Adrenal gland (tissue), 5 donors: Measurements from ENCODE around the gene MARCHF9.

Source experiments
- POLR2A ChIP-seq, 2 donors: fragments of 450-650 bp; IDR thresholded peaks; one replicate each; pipeline ENCODE4 v1.6.1; 2017; ENCODE audit warnings: antibody characterized with exemption in 2 of 2, mild to moderate bottlenecking in 2 of 2, moderate library complexity in 1 of 2
- TF ChIP-seq, protein P1 (sequence below), 6 experiments: fragments of 450-650 bp in 4 of 6; fragments of 200-600 bp in 2 of 6; sonication (generic) in 1 of 6; IDR thresholded peaks; 1 replicate in 5 of 6; 2 replicates in 1 of 6; pipeline versions ENCODE4 v1.5.1 to v1.8.0; 2016 to 2021; ENCODE audit warnings: antibody characterized with exemption in 6 of 6, mild to moderate bottlenecking in 2 of 6, moderate library complexity in 1 of 6
- donor health status: DM: no; HTN: no; CAD: no.

DNA sequence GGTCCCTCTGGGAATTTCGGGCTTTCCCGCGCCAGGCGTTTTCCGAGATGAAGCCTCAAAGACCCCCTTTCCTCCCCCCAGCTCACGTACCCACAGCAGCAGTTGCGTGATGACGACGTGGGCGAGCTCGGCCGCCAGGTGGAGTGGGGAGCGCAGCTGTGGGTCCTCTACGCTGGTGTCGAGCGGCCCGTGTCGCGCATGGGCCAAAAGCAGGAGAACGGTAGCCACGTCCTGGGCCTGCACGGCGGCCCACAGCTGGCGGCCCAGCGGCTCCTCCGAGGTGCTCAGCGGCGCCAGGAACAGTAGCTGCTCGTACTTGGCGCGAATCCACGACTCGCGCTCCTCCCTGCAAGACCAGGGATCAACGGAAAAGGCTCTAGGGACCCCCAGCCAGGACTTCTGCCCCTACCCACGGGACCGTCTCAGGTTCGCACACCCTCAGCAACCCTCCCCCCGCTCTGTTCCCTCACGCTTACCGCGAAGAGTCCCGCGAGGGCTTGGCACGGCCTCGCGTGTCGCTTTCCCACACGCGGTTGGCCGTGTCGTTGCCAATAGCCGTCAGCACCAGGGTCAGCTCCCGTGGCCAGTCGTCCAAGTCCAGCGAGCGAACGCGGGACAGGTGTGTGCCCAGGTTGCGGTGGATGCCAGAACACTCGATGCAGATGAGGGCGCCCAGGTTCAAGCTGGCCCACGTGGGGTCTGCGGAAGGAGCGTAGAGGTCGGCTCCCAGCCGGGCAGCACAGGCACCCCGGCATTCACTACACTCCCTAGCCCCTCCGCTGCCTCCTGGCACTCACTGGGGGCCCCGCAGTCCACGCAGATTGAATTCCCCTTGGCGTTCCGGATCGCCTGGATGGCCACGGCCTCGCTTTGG, 27.8 kb upstream of the MARCHF9 start:
- TF ChIP-seq POLR2A (IDR thresholded peaks at IDR 0.05), result no peak
- TF ChIP-seq, protein P1, sequence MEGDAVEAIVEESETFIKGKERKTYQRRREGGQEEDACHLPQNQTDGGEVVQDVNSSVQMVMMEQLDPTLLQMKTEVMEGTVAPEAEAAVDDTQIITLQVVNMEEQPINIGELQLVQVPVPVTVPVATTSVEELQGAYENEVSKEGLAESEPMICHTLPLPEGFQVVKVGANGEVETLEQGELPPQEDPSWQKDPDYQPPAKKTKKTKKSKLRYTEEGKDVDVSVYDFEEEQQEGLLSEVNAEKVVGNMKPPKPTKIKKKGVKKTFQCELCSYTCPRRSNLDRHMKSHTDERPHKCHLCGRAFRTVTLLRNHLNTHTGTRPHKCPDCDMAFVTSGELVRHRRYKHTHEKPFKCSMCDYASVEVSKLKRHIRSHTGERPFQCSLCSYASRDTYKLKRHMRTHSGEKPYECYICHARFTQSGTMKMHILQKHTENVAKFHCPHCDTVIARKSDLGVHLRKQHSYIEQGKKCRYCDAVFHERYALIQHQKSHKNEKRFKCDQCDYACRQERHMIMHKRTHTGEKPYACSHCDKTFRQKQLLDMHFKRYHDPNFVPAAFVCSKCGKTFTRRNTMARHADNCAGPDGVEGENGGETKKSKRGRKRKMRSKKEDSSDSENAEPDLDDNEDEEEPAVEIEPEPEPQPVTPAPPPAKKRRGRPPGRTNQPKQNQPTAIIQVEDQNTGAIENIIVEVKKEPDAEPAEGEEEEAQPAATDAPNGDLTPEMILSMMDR (IDR thresholded peaks at IDR 0.05), result peak in 3 of 6 experiments; percentile 14 to 47 (median 33)
